ENCODE data around the gene SDCBP2. TPM values are rescaled to one million over a fixed set of nuclear protein-coding genes. Genes with fewer than 3 reads are reported as not detected.

The SDCBP2 gene
- polyA plus RNA-seq, 1 of the 3 experiments (the other 2 are of a cell fraction), result 3.0 TPM

- H3K27ac ChIP-seq (ENCODE audit: low read depth in 2 of 2, low read length in 1 of 2), result no peak overlapping the region; a peak in 1 of 4 replicates
- POLR2A ChIA-PET, result interaction anchor here (0.6 kb wide), 1 partner anchor 873 kb away, joined by 3 read pairs; no protein-coding TSS in a partner anchor
- H3F3A ChIP-seq (replicated peaks; ENCODE audit: insufficient read depth), result peaks cover 3% of the 10 kb centered on the region
- no peaks in the 10 kb centered on the region; the same call in 1 of the 2 replicates for H3K79me2 ChIP-seq (ENCODE audit: insufficient read depth)
- H4K20me1 ChIP-seq (ENCODE audit: insufficient read depth), result no peaks in the 10 kb centered on the region
- H3K9ac ChIP-seq, result no peak overlapping the region
- no peaks in the 10 kb centered on the region for H3K36me3 ChIP-seq (replicated peaks in 1 of 2; ENCODE audit: control insufficient read depth in 1 of 2, insufficient read depth in 2 of 2, low read length in 1 of 2)
- H2AFZ ChIP-seq (ENCODE audit: low read depth), result no peak overlapping the region
- DNase-seq, result no peak
- no peaks in the 10 kb centered on the region for H3K9me2 ChIP-seq
- TF ChIP-seq TEAD4 (IDR thresholded peaks at IDR 0.05; ENCODE audit: borderline replicate concordance, insufficient read depth) (no peak), MXI1 (IDR thresholded peaks at IDR 0.05; ENCODE audit: low read depth, low read length) (no peak), SMC3 (IDR thresholded peaks at IDR 0.05; ENCODE audit: low read depth, low read length) (no peak), USF2 (IDR thresholded peaks at IDR 0.05; ENCODE audit: borderline replicate concordance, low read depth, low read length) (no peak), TCF12 (IDR thresholded peaks at IDR 0.05) (no peak), MEF2A (IDR thresholded peaks at IDR 0.05; ENCODE audit: borderline replicate concordance, low read depth) (no peak), RFX5 (IDR thresholded peaks at IDR 0.05; ENCODE audit: low read length) (no peak), POLR2AphosphoS5 (IDR thresholded peaks at IDR 0.05; ENCODE audit: low read depth, low read length) (no peak), FOXJ3 (CRISPR knock-in tag; IDR thresholded peaks at IDR 0.05) (no peak), ELF1 (IDR thresholded peaks at IDR 0.05) (no peak)
- 82% methylated on average over 1 of the region's 1 CpG for WGBS (ENCODE audit: low lambda C conversion rate)
- CTCF ChIA-PET, result no interaction called here
- H3K4me1 ChIP-seq (ENCODE audit: control insufficient read depth in 1 of 2, insufficient read depth in 2 of 2, low read depth in 1 of 2, low read length in 1 of 2), result peaks cover 4 to 15% of the 10 kb centered on the region in 2 experiments; a peak in 2 of 4 replicates
- no peak overlapping the region for H3K4me3 ChIP-seq (ENCODE audit: low read depth in 2 of 2, low read length in 1 of 2)
- no peak overlapping the region for H3K4me2 ChIP-seq
- H3K27me3 ChIP-seq (ENCODE audit: insufficient read depth), result no peaks in the 10 kb centered on the region
- 0 out of 2 replicates have a peak, but pooled peaks cover 5% of the 10 kb centered on the region for H3K9me3 ChIP-seq
Observed at GRCh38 chr20:1263853-1264252, 65.1 kb downstream of the SDCBP2 start.

Other genes with a start within 250 kb of the SDCBP2 start
- gene PSMF1, start 210.5 kb downstream of the SDCBP2 start, polyA plus RNA-seq (2012; rRNA removed), result 86.0 and 103 TPM in 2 replicates
- gene TMEM74B, start 144.2 kb downstream of the SDCBP2 start, polyA plus RNA-seq (2012; rRNA removed), result 1.8 and 2.6 TPM in 2 replicates
- not detected in 2 replicates for gene C20orf202, start 125.7 kb downstream of the SDCBP2 start, polyA plus RNA-seq (2012; rRNA removed)
- gene RAD21L1, start 103.1 kb downstream of the SDCBP2 start, polyA plus RNA-seq (2012; rRNA removed), result 0.03 TPM in 1 of 2 replicates, not detected in the other
- 2.2 and 2.5 TPM in 2 replicates for gene SNPH, start 62.8 kb downstream of the SDCBP2 start, polyA plus RNA-seq (2012; rRNA removed)
- gene FKBP1A, start 63.9 kb upstream of the SDCBP2 start, polyA plus RNA-seq (2012; rRNA removed), result 362 and 453 TPM in 2 replicates
- 30.6 and 45.9 TPM in 2 replicates for gene NSFL1C, start 137.7 kb upstream of the SDCBP2 start, polyA plus RNA-seq (2012; rRNA removed)
- gene SIRPB2, start 162.3 kb upstream of the SDCBP2 start, polyA plus RNA-seq (2012; rRNA removed), result not detected in 2 replicates
- not detected in 2 replicates for gene SIRPD, start 228.6 kb upstream of the SDCBP2 start, polyA plus RNA-seq (2012; rRNA removed)